Common myeloid progenitor, CD34-positive (primary cell): Measurements from ENCODE around the gene USP11.

Source experiments
- CTCF ChIA-PET: fragments of 350-600 bp; sonication (Branson Sonifier 250); formaldehyde crosslinking; loops from one replicate; lab custom pipeline; 2021; ENCODE audit warnings: antibody characterized with exemption; lab: Charles Lee
- POLR2A ChIA-PET: fragments of 350-600 bp; sonication (Branson Sonifier 250); formaldehyde crosslinking; loops from one replicate; lab custom pipeline; 2021; ENCODE audit warnings: antibody characterized with exemption; lab: Charles Lee
- DNase-seq, 3 donors: peaks; one replicate each; pipeline versions ENCODE4 v3.0.0 to v3.0.0-alpha.2; 2013
- H3K27ac ChIP-seq, 2 experiments: 1 replicate in 1 of 2; 2 replicates in 1 of 2; pipeline ENCODE4 v1.7.0; 2013; ENCODE audit warnings: inconsistent platforms in 2 of 2, low read length in 2 of 2, mild to moderate bottlenecking in 2 of 2, low read depth in 1 of 2, moderate library complexity in 1 of 2; ENCODE audit not compliant: severe bottlenecking in 2 of 2, insufficient read depth in 1 of 2, poor library complexity in 1 of 2
- H3K27me3 ChIP-seq, 5 experiments: replicated peaks in 2 of 5; 1 replicate in 3 of 5; 2 replicates in 2 of 5; pipeline versions ENCODE4 v1.6.1 to v1.7.0; 2013; ENCODE audit warnings: low read length in 4 of 5, mild to moderate bottlenecking in 2 of 5, moderate library complexity in 2 of 5, inconsistent platforms in 1 of 5; ENCODE audit not compliant: insufficient read depth in 5 of 5, control insufficient read depth in 4 of 5
- H3K36me3 ChIP-seq, 4 experiments: 1 replicate in 2 of 4; 2 replicates in 2 of 4; pipeline versions ENCODE4 v1.6.1 to v1.7.0; 2013; ENCODE audit warnings: low read length in 3 of 4, control low read depth in 1 of 4, mild to moderate bottlenecking in 1 of 4; ENCODE audit not compliant: control insufficient read depth in 4 of 4, insufficient read depth in 4 of 4
- H3K4me1 ChIP-seq, 4 experiments: 1 replicate in 3 of 4; 2 replicates in 1 of 4; pipeline versions ENCODE4 v1.6.1 to v1.7.1; 2013; ENCODE audit warnings: low read length in 3 of 4, mild to moderate bottlenecking in 3 of 4, control low read depth in 1 of 4, inconsistent platforms in 1 of 4, moderate library complexity in 1 of 4; ENCODE audit not compliant: control insufficient read depth in 4 of 4, insufficient read depth in 4 of 4; ENCODE audit errors: control extremely low read depth in 1 of 4
- H3K4me3 ChIP-seq, 7 experiments: 1 replicate in 4 of 7; 2 replicates in 3 of 7; pipeline versions ENCODE4 v1.5.1 to v1.7.0; 2013; ENCODE audit warnings: mild to moderate bottlenecking in 7 of 7, low read length in 6 of 7, moderate library complexity in 6 of 7, inconsistent platforms in 2 of 7, low read depth in 2 of 7, control low read depth in 1 of 7; ENCODE audit not compliant: insufficient read depth in 4 of 7, control insufficient read depth in 1 of 7; ENCODE audit errors: extremely low read depth in 1 of 7
- H3K9me3 ChIP-seq, 5 experiments: 1 replicate in 4 of 5; 2 replicates in 1 of 5; pipeline versions ENCODE4 v1.6.1 to v1.7.1; 2013; ENCODE audit warnings: low read length in 4 of 5, mild to moderate bottlenecking in 2 of 5, inconsistent platforms in 1 of 5, low read depth in 1 of 5, moderate library complexity in 1 of 5; ENCODE audit not compliant: control insufficient read depth in 4 of 5, insufficient read depth in 2 of 5; ENCODE audit errors: control extremely low read depth in 1 of 5
- WGBS: methylation state at CpG from one replicate; pipeline ENCODE4 v1.1.5; 2013; ENCODE audit not compliant: insufficient coverage; 5-methylcytosine and 5-hydroxymethylcytosine counted together

The USP11 gene

GRCh38 chrX:47209508-47210238, 23.1 kb upstream of the USP11 start:
- ChIA-PET POLR2A (no interaction called here), CTCF (no interaction called here)
- H3K9me3 ChIP-seq: no peaks in the 10 kb centered on the region
- H3K27me3 ChIP-seq: peaks cover 0 to 10% (median 0%) of the 10 kb centered on the region in 5 experiments
- WGBS: 98% methylated on average over 16 of the region's 16 CpGs
- no peaks in the 10 kb centered on the region for H3K4me1 ChIP-seq
- H3K27ac ChIP-seq: no peak overlapping the region
- no peak overlapping the region for H3K4me3 ChIP-seq
- peaks cover 20 to 93% (median 80%) of the 10 kb centered on the region in 4 experiments for H3K36me3 ChIP-seq
- no peak for DNase-seq

- no peaks in the 10 kb centered on the region for H3K4me1 ChIP-seq
- peaks cover 19 to 91% (median 75%) of the 10 kb centered on the region in 4 experiments for H3K36me3 ChIP-seq
- no peak overlapping the region for H3K4me3 ChIP-seq
- ChIA-PET POLR2A (no interaction called here), CTCF (no interaction called here)
- no peaks in the 10 kb centered on the region for H3K9me3 ChIP-seq
- peaks cover 0 to 10% (median 0%) of the 10 kb centered on the region in 5 experiments for H3K27me3 ChIP-seq
- no peak for DNase-seq
- WGBS: 99% methylated on average over 13 of the region's 15 CpGs
- no peak overlapping the region for H3K27ac ChIP-seq
These were observed 22.0 kb upstream of the USP11 start for GRCh38 chrX:47210661-47211425.

- no peak for DNase-seq
- H3K27me3 ChIP-seq: peaks cover 0 to 10% (median 0%) of the 10 kb centered on the region in 5 experiments
- H3K36me3 ChIP-seq: peaks cover 13 to 82% (median 64%) of the 10 kb centered on the region in 4 experiments
- no peak overlapping the region for H3K4me3 ChIP-seq
- H3K27ac ChIP-seq: no peak overlapping the region
- 100% methylated on average over 11 of the region's 12 CpGs for WGBS
- ChIA-PET POLR2A (no interaction called here), CTCF (interaction anchor here (1.6 kb wide), 1 partner anchor 11 kb away, joined by 7 read pairs; no protein-coding TSS in a partner anchor)
- peaks cover 4 to 11% (median 10%) of the 10 kb centered on the region in 4 experiments for H3K4me1 ChIP-seq
- H3K9me3 ChIP-seq: no peaks in the 10 kb centered on the region
These were observed 20.2 kb upstream of the USP11 start for GRCh38 chrX:47212381-47213293.

GRCh38 chrX:47214435-47215077, 18.3 kb upstream of the USP11 start:
- H3K4me1 ChIP-seq: peaks cover 4 to 18% (median 16%) of the 10 kb centered on the region in 4 experiments
- POLR2A ChIA-PET: no interaction called here
- H3K4me3 ChIP-seq: no peak overlapping the region
- no peak for DNase-seq
- WGBS: 97% methylated on average over 11 of the region's 20 CpGs
- H3K9me3 ChIP-seq: no peaks in the 10 kb centered on the region
- CTCF ChIA-PET: interaction anchor here (0.7 kb wide), 1 partner anchor 13 kb away, joined by 3 read pairs; no protein-coding TSS in a partner anchor
- H3K27ac ChIP-seq: no peak overlapping the region
- H3K27me3 ChIP-seq: peaks cover 0 to 3% (median 0%) of the 10 kb centered on the region in 5 experiments
- H3K36me3 ChIP-seq: peaks cover 10 to 67% (median 50%) of the 10 kb centered on the region in 4 experiments

GRCh38 chrX:47215291-47215900, 17.4 kb upstream of the USP11 start:
- H3K4me1 ChIP-seq: peaks cover 4 to 26% (median 25%) of the 10 kb centered on the region in 4 experiments
- ChIA-PET POLR2A (no interaction called here), CTCF (interaction anchor here (0.7 kb wide), 1 partner anchor 13 kb away, joined by 3 read pairs; no protein-coding TSS in a partner anchor)
- 97% methylated on average over 12 of the region's 12 CpGs for WGBS
- H3K36me3 ChIP-seq: peaks cover 9 to 59% (median 42%) of the 10 kb centered on the region in 4 experiments
- DNase-seq: no peak
- no peaks in the 10 kb centered on the region for H3K9me3 ChIP-seq
- peaks cover 0 to 3% (median 0%) of the 10 kb centered on the region in 5 experiments for H3K27me3 ChIP-seq
- H3K4me3 ChIP-seq: no peak overlapping the region
- no peak overlapping the region for H3K27ac ChIP-seq

- POLR2A ChIA-PET: no interaction called here
- no peak for DNase-seq
- 97% methylated on average over 8 of the region's 8 CpGs for WGBS
- CTCF ChIA-PET: no interaction called here
- no peaks in the 10 kb centered on the region for H3K9me3 ChIP-seq
- no peak overlapping the region for H3K27ac ChIP-seq
- H3K36me3 ChIP-seq: peaks cover 8 to 57% (median 32%) of the 10 kb centered on the region in 4 experiments
- H3K27me3 ChIP-seq: peaks cover 0 to under 1% (median 0%) of the 10 kb centered on the region in 5 experiments
- no peak overlapping the region for H3K4me3 ChIP-seq
- H3K4me1 ChIP-seq: peaks cover 4 to 33% (median 31%) of the 10 kb centered on the region in 4 experiments
These were observed 16.4 kb upstream of the USP11 start for GRCh38 chrX:47216393-47216925.
